Midbrain (tissue), 1 donor: ENCODE data around the gene KCNK16.

ENCODE experiments used
- DNase-seq: peaks from one replicate; lab custom pipeline; 2025; lab: John Stamatoyannopoulos, UW

Gene KCNK16

DNA sequence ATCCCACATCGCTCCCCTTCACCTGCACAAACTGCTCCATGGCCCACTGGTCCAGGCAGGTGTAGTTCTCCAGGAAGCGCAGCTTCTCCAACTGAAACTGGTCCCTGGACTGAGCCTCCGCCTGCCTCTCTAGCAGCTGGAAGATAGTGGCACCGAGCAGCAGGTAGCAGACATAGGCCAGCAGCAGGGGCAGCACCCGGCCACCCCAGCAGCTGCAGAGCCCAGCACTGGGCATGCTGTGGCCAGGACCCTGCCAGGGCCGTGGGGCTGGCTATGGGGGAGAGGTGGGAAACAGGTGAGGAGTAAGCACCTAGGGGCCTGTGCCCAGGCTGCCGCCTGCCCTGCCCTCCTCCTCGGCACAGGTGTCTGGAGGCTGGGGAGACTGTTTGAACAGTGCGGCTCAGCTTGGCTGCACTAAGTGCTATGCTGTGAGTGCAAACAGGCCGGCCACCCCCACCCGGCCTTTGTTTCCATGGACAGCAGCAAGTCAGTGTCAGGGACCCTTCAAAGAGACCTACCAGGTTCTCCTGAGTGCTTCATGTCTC lies at the start of gene KCNK16:
TSS of gene KCNK16 (minus strand) at position 397 of the 545 bp plus-strand sequence. CDS start at position 235, 162 bp downstream.
- DNase-seq = no peak

DNA sequence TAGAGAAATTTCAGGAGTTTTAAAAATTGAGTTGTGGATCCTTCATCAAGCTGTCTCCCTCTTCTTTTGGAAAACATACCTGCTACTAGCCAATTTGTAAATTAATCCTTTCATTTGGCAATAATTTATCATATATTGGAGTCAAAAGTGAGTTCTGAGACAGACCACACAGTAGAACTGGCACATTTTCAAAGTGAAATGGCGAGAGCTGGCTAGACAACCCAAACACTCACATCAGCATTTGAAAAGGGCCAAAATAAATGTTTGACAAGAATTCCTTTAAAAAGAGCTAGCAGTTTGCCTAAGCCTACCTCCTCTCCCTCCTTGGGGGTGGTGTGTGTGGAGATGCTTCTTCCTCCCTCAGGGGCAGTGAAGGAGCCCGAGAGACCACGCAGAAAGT lies 47.9 kb upstream of the KCNK16 start:
- DNase-seq = no peak

DNA sequence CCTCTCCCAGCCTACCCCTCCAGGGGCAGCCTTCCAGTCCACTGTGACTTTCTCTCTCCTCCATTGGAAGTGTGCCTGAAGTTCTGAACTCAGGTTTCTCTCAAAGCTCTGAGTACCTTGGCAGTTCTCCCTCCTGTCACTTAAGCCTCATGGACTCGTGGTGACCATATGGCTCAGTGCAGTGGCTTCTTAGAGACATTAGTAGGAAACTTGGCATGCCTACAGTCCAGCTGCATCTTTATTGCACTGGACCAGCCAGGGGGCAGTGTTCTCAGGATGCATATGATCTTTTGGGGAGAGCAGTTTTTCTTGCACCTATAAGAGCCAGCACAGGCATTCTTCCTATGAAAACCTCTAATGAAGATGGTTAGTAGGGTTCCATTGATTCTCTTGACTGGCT lies 47.5 kb upstream of the KCNK16 start:
- no peak for DNase-seq

DNA sequence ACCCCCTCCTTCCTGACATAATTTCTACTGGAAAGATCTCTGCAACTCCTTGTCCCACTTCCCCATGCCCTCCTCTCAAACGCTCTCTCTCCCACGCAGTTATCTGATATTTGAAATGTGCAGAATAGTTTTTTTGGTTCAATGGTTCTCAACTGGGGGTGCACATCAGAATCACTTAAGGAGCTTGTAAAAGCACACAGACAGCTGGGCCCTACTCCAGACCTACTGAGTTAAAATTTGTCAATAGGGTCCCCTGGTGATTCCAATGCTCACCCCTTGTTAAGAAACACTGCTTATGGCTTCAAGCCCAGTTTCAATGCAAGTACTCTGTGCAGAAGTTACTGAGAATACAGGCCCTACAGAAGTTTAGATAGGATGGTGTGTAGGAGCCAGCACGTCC lies 45.2 kb upstream of the KCNK16 start:
- DNase-seq = no peak

DNA sequence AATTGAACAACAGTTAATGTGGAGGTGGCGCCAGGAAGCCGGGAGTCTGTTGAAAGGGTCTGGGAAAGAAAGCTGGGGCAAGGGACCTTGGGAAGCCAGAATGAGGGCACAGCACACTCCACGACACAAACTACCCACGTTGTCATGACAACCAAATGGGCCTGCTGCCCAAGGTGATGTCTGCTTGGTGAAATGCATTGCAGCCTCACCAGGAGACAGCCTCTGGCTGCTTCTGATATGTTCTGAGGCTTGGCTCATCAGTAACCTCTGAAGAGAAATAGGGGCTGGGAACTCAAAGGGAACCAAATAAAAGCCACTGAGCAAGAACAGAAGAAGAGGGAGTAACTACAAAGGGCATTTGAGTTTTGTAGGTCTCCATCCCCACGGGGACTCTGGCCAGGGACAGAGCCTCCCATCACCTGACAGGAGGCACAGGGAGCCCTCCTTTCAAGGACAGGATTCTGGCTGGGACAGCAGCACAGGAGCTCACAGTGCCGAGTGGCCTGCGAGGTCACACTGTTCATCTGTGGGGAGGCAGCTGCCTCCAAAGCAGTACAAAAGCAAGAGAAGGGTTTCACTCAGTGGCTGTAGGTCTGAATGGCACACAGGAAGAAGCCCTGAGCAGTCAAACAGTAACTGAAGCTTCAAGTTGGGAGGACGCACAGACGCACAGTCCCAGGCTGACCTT lies 44.6 kb upstream of the KCNK16 start:
- peak; percentile 87 for DNase-seq

DNA sequence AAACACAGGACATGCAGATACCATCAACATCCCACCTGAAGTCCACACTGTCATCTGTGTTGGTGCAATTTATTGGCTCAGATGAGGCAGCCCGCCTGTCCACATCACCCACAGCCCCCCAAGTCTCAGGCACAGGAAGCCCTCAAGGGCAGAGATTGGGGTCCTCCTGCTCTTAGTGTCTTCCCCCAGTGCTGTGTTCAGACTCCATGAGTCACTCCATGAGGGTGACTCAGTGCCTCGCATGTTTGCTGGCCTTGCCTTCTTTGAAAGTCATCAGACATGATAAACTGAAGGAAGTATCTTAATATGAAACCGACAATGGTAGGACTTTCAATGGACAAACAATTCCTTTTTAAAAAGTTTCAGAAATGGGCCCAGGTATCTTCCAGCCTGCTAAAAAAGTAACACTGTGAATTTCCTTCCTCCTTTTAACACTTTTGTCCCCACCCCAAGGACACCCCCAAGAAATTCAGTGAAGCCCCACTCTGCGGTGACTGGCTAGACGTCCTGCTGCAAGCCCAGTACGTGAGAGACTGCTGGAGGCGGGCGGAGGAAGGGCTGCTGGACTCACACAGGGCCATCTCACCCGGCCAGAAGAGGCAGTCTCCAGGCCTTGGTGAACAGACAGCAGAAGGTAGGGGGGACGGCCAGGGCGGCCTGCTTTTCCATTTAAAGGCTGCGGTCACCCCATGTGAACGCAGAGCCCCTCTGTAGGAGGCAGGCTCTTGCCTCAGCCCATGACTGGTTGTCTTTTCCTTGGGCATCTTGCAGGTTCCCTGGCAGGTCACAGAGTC lies 43.0 kb upstream of the KCNK16 start:
- no peak for DNase-seq

DNA sequence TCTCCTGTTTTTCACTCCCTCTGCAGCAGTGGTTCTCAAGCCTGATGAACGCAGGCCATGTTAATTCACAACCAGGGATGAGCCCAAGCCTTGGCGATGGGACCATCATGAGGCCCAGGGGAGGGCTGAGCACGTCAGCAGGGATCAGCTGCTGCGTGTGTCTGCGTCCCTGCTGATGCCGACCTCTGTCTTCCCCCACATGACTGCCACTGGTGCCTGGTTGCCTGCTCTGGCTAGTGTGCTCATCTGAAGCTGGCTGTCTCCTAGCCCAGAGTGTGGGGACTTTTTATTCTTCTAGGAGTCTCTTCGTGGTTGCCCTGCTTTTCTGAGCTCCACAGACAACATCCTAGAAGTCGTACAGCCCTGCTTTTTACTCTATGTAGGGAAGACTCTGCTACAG lies 40.8 kb upstream of the KCNK16 start:
- DNase-seq = no peak

DNA sequence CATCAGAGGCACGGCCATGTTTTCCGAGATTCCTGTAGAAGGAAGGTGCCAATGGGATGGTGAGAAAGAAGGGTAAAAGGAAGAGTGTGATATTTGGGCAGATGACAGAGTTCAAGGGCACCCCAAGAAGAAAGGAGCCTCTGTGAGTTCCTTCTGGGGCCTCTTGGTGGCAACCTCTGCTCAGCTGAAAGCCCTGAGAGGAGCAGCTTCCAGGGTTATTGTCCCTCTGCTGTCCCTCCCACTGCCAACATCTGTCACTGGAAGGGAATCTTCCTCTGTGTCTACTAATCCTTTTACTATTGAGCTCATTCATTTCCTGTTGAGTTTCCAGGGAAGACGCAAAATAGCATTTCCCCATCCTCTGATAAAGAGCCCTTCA lies 40.0 kb upstream of the KCNK16 start:
- DNase-seq = peak; percentile 71

DNA sequence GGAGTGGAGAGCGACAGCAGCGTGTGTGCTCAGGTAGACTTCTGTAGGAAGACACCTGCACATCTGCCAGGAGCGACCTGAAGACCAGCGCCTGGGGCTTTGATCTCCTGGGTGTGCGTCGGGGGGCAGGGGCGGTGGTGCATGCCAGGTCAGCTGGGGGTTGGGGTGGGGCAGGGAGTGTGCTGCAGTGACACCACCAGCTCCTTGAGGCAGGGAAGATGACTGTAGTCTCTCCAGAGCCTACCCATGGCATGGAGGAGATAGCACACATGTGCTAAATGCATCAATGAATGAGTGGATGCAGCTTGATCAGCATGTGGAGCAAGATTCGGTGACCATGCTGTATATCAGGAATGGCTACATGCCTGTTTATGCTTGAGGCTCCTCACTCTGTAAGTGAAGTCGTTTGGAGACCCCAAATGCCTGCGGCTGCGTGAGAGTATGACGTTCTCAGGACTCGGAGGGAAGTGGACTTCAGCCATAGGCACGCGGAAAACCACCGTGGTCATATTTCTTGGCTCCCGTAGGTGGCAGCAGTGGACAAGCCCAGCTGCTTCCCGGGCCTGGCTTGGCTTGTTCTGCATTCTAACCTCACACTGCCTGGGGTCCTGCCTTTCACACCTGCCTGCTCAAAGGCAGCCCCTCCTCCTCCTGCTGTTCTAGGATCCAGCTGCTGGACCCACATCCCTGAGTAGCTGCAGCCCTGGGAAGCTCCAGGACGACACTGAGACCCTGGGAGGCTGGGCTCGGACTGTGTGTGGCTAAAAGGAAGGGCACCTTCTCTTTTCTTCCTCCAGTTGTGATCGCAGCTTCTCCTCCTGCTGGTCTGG lies 39.4 kb upstream of the KCNK16 start:
- DNase-seq = peak; percentile 81

DNA sequence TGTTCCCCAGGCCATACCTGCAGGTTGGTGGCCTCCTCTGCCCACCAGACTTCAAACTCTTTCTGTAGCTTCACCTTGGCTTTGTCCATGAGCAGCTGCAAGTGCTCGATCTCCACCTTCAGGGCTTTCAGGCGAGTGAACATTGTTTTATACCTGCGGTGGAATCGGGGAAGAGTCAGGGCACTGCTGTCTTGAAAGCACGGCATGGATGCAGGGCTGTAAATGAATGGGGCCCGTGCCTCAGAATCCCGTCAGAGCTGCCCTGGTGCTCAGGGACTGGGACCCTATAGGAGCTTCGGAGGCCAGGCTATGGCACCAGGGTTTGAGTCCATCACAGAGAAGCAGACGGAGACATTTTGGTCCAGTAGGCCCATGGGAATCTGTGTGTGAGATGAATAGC lies 37.9 kb upstream of the KCNK16 start:
- DNase-seq = no peak

DNA sequence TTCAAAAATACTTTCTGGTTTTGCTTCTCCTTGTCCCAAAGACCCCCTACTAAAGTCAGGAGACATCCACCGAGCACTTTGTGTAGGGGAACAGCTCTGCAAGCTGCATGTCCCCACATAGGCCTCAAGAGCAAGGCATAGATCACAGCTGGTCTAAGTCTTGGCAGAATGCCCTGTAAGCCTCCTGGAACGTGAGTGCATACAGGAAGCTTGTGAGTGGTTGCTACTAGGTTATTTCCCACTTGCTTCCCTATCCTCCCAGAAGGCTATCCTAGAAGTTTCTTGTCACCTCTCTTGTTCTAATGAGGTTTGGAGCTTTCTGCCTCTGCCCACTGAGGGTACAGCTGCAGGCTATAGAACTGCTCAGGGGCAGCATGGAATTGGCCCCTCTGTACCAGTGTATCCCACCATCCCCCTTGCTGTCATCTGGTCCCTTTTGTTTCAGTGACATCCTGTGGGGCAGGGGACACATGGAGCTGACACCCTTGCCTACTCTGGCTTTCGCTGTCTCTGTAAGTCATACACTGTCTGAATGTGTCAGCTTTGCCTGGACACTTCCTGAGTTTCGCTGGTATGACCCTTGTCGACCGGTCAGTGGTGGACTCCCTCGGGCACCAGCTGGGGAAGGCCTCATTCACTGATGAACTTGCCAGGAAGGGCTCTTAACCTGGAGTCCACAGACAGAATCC lies 35.6 kb upstream of the KCNK16 start:
- DNase-seq = no peak

DNA sequence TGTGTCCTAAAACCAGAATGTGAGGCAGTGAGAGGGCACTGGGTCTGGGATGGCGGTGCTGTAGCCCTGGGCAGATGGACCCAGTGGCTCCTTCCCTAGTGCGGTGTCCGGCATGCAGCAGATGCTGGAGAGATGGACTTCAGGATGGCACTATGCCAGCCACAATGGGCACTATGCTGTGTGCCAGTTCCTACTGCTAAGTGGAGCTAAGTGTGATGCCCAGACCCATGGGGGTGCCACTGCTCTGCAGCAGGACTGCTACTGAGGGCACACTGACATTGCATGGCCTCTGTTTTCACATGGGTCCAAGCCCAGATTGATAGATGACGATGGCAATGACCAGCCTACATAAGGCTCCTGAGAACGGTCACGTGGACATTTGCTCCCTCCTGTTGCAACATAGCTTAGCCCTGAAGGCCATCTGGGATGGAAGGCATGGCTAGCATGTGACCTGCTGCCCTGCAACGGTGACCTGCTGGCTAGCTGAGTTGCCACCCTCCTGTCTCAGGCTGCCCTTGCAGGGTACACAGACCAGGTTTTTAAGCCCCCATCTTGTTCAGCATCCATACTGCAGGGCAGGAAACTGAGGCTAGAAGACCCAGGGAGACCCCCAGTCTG lies 31.3 kb upstream of the KCNK16 start:
- DNase-seq = no peak

DNA sequence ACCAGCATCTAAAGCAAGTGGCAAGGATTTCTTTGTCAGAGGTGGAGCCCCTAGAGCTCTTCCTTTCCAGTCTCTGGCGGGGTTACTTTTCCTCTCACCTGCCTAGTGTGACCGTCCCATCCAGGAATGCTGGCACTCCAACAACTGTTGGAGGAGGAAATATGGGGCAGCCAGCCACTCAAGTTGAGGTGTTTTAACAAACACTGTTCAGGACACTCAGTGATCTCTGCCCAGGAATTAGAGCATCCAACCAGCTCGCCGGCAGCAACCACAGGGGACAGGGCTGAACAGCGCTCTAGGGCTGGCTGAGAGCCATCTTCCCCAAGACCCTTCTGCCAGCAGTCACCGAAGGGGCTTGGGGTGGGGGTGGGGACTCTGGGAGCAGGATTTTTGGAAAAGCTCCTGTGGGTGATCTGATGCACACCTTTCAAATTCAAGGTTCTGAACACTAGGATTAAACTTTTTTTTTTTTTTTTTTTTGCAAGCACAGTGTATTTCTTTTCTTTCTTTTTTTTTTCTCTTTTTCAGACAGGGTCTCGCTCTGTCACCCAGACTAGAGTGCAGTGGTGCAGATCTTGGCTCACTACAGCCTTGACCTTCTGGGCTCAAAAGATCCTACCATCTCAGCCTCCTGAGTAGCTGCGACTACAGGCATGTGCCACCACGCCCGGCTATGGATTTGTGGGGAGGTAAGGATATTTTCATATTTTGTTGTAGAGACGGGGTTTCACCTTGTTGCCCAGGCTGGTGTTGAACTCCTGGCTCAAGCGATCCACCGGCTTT lies 28.4 kb upstream of the KCNK16 start:
- DNase-seq = no peak

DNA sequence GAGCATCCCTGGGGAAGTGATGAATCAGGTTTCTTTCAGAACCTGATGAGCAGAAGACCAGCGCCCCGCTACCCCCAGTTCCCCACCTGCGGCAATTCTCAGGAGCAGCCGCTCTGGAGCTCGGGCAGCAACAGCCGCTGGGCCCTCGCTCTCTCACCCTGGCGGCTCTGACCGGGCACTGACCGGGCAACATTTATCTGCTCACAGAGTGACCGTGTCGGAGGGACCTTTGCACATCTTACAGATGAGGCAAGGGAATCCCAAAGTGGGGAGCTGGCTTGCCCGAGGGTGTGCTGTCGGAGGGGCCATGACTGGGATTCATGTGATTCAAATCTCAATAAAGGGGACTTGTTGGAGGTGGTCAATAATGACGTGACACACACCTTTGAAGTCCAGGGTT lies 26.2 kb upstream of the KCNK16 start:
- DNase-seq = no peak

DNA sequence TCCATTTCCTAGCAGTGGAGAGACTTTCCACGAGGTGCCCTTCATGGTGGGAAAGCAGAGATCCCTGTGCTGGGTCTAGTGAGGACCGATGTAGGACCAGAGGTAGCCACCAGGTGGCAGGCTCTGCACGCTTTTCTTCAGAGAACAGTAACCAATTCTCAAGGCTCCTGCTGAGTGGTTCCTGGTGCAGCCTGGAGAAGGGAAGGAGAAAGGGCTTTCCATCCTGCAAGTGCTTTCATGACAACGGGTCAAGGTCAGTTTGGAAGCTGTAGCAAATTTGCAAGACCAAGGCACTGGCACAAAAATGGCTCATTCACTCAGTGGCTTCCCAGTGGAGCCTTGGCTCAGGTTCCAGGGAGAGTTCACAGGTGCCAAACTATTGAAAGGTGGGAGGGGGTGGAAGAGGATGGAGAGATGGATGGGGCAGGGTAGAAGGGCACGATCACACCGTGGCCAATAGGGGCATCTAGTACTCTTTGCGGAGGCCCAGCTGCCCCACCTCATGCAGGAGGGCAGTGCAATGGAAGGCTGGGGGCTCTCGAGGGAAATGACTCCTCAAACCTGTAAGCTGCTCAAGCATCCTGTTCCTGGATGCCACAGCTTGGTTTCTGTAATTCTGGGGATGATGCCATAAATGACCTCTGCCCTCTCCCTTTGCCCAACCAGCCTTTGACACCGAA lies 25.5 kb upstream of the KCNK16 start:
- peak; percentile 80 for DNase-seq

DNA sequence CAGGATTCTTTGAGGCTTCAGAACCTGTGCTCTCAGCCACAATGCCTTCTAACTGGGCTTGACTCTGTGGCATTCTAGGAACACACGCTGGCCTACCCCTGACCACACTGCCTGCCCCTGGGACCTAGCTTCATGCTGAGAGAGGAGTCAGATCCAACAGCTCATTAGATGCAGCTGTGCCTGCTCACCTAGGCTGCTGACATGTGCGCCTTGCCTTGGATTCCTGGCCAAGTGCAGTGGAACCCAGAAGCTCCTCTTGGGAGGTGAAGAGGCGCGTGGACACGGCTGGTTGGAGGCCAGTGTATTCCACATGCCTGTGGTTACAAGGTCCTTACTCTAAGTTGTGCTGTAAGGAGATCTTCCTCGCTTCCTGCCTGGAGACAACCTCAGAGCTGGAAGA lies 24.7 kb upstream of the KCNK16 start:
- no peak for DNase-seq

DNA sequence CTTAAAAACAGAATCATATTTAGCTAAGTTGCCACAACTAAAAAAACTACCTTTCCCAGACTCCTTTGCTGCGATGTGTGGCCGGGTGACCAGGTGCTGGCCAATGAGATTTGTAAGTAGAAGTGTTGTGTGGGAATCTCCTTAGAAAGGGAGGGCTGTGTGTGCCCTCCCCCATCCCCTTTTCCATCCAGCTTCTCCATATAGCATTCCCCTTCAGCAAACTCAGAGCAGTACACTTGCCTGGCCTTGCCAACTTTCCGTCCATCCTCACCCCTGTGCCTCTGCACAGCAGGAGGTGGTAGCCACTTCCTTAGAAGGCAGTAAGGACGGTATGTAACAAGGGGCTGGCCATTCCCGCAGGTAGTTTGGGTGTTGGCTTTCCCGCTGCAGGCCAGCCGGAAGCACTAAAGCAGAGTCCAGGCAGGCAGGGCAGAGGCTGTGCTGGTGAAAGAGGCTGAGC lies 22.3 kb upstream of the KCNK16 start:
- DNase-seq = no peak

DNA sequence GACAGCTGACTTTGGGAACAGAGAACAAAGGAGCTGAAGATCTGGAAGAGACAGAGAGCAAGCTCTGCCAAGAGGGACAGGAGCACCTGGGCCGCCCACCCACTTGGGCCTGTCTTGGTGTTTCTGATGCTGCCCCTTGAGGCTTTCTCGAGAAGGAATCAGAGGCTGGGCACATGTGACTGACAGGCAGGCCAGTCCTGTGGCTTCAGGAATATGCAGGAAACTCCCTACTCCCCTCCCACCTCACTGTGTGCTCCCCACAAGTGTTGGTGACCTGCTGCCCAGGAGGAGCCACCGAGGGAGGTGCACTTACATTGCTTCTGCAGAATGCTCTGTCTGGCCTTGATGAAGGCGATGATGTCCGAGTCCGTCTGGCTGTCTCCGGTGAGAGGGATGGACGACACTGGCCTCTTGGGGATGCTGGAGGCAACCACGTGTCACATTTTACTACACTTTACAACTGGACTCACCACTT lies 20.9 kb upstream of the KCNK16 start:
- no peak for DNase-seq

DNA sequence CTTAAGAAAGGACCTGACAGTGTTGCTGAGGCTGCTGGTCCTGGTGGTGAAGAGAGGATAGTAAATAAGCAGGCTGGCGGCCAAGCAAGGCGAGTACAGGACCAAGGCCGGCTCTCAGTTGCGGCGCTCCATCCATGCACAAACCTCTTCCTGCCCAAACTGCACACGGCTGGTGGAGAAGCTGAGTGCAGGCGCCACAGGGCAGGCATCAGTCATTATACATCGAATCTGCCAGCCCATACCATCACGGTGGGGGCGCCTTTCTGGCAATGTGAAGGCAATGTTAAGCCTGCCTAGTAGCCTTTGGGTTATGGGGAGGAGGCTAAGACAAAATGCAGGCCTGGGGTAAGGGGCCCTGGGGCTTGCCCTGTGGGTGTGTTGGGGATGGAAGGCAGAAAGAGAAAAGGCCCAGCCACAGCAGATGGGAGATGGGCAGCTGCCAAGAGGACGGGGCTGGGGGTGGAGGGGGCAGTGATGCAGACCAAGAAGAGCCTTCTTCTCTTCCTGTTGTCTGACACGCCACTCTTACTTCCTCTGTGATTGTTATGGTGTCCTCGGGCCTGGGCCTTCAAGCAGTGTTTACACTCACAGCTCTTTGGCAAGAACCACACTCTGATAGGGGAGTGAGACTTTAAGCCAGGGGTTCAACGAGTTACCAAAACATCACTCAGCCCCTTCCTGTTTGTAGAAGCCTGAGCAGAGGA lies 20.3 kb upstream of the KCNK16 start:
- DNase-seq = no peak
